H9 (cell line): ENCODE measurements around the gene PPP1CB. TPM values are rescaled to one million over a fixed set of nuclear protein-coding genes. Genes with fewer than 3 reads are reported as not detected.

Source experiments
- DNase-seq: peaks from one replicate; pipeline ENCODE4 v3.0.0-alpha.2; 2017
- H2AFZ ChIP-seq: one replicate; pipeline ENCODE4 v1.6.1; 2013; ENCODE audit warnings: mild to moderate bottlenecking, low read length, control low read depth, moderate library complexity
- H2AK5ac ChIP-seq: 2 replicates; pipeline ENCODE4 v1.6.1; 2013; ENCODE audit warnings: low read length, control low read depth, mixed read lengths; ENCODE audit not compliant: insufficient read length
- H2BK120ac ChIP-seq: one replicate; pipeline ENCODE4 v1.6.1; 2013; ENCODE audit warnings: low read depth, mild to moderate bottlenecking, low read length, control low read depth, inconsistent platforms; ENCODE audit not compliant: poor library complexity, severe bottlenecking
- H2BK12ac ChIP-seq: 2 replicates; pipeline ENCODE4 v1.6.1; 2013; ENCODE audit warnings: low read length, control low read depth, mixed read lengths, low read depth; ENCODE audit not compliant: insufficient read length
- H2BK15ac ChIP-seq: 2 replicates; pipeline ENCODE4 v1.6.1; 2013; ENCODE audit warnings: low read depth, low read length, control low read depth
- H2BK20ac ChIP-seq: one replicate; pipeline ENCODE4 v1.6.1; 2013; ENCODE audit warnings: low read depth, mild to moderate bottlenecking, low read length, control low read depth, inconsistent platforms; ENCODE audit not compliant: poor library complexity, severe bottlenecking
- H2BK5ac ChIP-seq: 2 replicates; pipeline ENCODE4 v1.6.1; 2013; ENCODE audit warnings: low read length, control low read depth, mixed read lengths; ENCODE audit not compliant: insufficient read length
- H3K14ac ChIP-seq: 2 replicates; pipeline ENCODE4 v1.6.1; 2013; ENCODE audit warnings: low read length, control low read depth; ENCODE audit not compliant: insufficient read depth
- H3K18ac ChIP-seq: 2 replicates; pipeline ENCODE4 v1.6.1; 2013; ENCODE audit warnings: low read depth, mild to moderate bottlenecking, mixed read lengths, low read length, control low read depth; ENCODE audit not compliant: insufficient read length
- H3K23ac ChIP-seq: 2 replicates; pipeline ENCODE4 v1.6.1; 2013; ENCODE audit warnings: low read length, control low read depth, mixed read lengths, low read depth; ENCODE audit not compliant: insufficient read length
- H3K23me2 ChIP-seq: 2 replicates; pipeline ENCODE4 v1.6.1; 2013; ENCODE audit warnings: low read depth, mild to moderate bottlenecking, mixed read lengths, low read length, control low read depth; ENCODE audit not compliant: insufficient read length, poor library complexity, severe bottlenecking
- H3K27ac ChIP-seq: 2 replicates; pipeline ENCODE4 v1.5.1; 2013; ENCODE audit warnings: low read length, control low read depth, mixed read lengths, low read depth; ENCODE audit not compliant: insufficient read length
- H3K27me3 ChIP-seq: 2 replicates; pipeline ENCODE4 v1.6.1; 2013; ENCODE audit warnings: low read length, control low read depth, inconsistent platforms; ENCODE audit not compliant: insufficient read depth
- H3K4ac ChIP-seq: 2 replicates; pipeline ENCODE4 v1.6.1; 2013; ENCODE audit warnings: low read depth, mild to moderate bottlenecking, control low read depth, inconsistent platforms, low read length, moderate library complexity
- H3K4me1 ChIP-seq: 2 replicates; pipeline ENCODE4 v1.6.1; 2013; ENCODE audit warnings: low read length, control low read depth, inconsistent platforms; ENCODE audit not compliant: insufficient read depth
- H3K4me2 ChIP-seq: 2 replicates; pipeline ENCODE4 v1.6.1; 2013; ENCODE audit warnings: low read length, control low read depth, mixed read lengths; ENCODE audit not compliant: insufficient read length, insufficient read depth
- H3K56ac ChIP-seq: 2 replicates; pipeline ENCODE4 v1.6.1; 2013; ENCODE audit warnings: low read depth, mild to moderate bottlenecking, mixed read lengths, low read length, control low read depth; ENCODE audit not compliant: insufficient read length
- H3K79me1 ChIP-seq: 2 replicates; pipeline ENCODE4 v1.6.1; 2013; ENCODE audit warnings: low read depth, mild to moderate bottlenecking, moderate library complexity, low read length, control low read depth, inconsistent platforms; ENCODE audit not compliant: insufficient read depth, poor library complexity, severe bottlenecking
- H3K79me2 ChIP-seq: 2 replicates; pipeline ENCODE4 v1.6.1; 2013; ENCODE audit warnings: low read length, control low read depth, inconsistent platforms; ENCODE audit not compliant: insufficient read depth
- H3K9ac ChIP-seq: 2 replicates; pipeline ENCODE4 v1.6.1; 2013; ENCODE audit warnings: low read length, control low read depth, mixed read lengths; ENCODE audit not compliant: insufficient read length; ENCODE audit errors: extremely low read depth
- H3K9me3 ChIP-seq: one replicate; pipeline ENCODE4 v1.6.1; 2013; ENCODE audit warnings: low read depth, low read length, inconsistent platforms; ENCODE audit not compliant: control insufficient read depth
- H3T11ph ChIP-seq: one replicate; pipeline ENCODE4 v1.6.1; 2013; ENCODE audit warnings: mild to moderate bottlenecking, low read length, control low read depth, inconsistent platforms
- H4K20me1 ChIP-seq: one replicate; pipeline ENCODE4 v1.6.1; 2013; ENCODE audit not compliant: control insufficient read depth, insufficient read length, insufficient read depth
- H4K5ac ChIP-seq: 2 replicates; pipeline ENCODE4 v1.6.1; 2013; ENCODE audit warnings: low read depth, mild to moderate bottlenecking, mixed read lengths, low read length, control low read depth; ENCODE audit not compliant: insufficient read length
- H4K8ac ChIP-seq: replicated peaks from 2 replicates; pipeline ENCODE4 v1.6.1; 2013; ENCODE audit warnings: low read length, control low read depth, mixed read lengths, low read depth; ENCODE audit not compliant: insufficient read length
- H4K91ac ChIP-seq: 2 replicates; pipeline ENCODE4 v1.6.1; 2013; ENCODE audit warnings: low read depth, mild to moderate bottlenecking, moderate library complexity, mixed read lengths, low read length, control low read depth; ENCODE audit not compliant: insufficient read length
- H3K27ac Mint-ChIP-seq, 3 experiments: 2 replicates in 2 of 3; 3 replicates in 1 of 3; pipeline ENCODE4 v1.8.0; 2020 to 2021; ENCODE audit warnings: mixed read lengths in 3 of 3, mild to moderate bottlenecking in 1 of 3, moderate library complexity in 1 of 3
- H3K27me3 Mint-ChIP-seq: 2 replicates; pipeline ENCODE4 v1.8.0; 2021; ENCODE audit warnings: low read depth, mild to moderate bottlenecking, moderate library complexity, mixed read lengths
- H3K36me3 Mint-ChIP-seq, 3 experiments: 2 replicates in 2 of 3; 3 replicates in 1 of 3; pipeline ENCODE4 v1.8.0; 2020 to 2021; ENCODE audit warnings: low read depth in 3 of 3, mixed read lengths in 3 of 3; ENCODE audit not compliant: insufficient read depth in 1 of 3
- H3K4me1 Mint-ChIP-seq, 2 experiments: 2 replicates each; pipeline ENCODE4 v1.8.0; 2020; ENCODE audit warnings: mixed read lengths in 2 of 2
- H3K4me3 Mint-ChIP-seq, 2 experiments: 2 replicates in 1 of 2; 3 replicates in 1 of 2; pipeline ENCODE4 v1.8.0; 2020 to 2021; ENCODE audit warnings: mild to moderate bottlenecking in 2 of 2, mixed read lengths in 2 of 2, moderate library complexity in 1 of 2
- H3K9me3 Mint-ChIP-seq, 2 experiments: 2 replicates in 1 of 2; 3 replicates in 1 of 2; pipeline ENCODE4 v1.8.0; 2020; ENCODE audit warnings: mild to moderate bottlenecking in 2 of 2, mixed read lengths in 2 of 2, moderate library complexity in 1 of 2
- WGBS: extraction: QIAGEN DNeasy Blood & Tissue Kit; methylation state at CpG from one replicate; pipeline ENCODE4 v1.1.7; 2013; ENCODE audit warnings: missing lambda C conversion rate, low lambda C conversion rate, mixed read lengths; ENCODE audit not compliant: insufficient read length; ENCODE audit errors: extremely low coverage; 5-methylcytosine and 5-hydroxymethylcytosine counted together
- total RNA-seq: library from RNA; stranded (reverse); gene quantifications from 2 replicates; pipeline ENCODE4 v1.2.1, GENCODE V29; 2021
- TF ChIP-seq, protein P1 (sequence below): fragments of 200-600 bp; sonication (generic); conservative IDR thresholded peaks from 3 replicates; pipeline ENCODE4 v1.8.0; 2021; ENCODE audit warnings: antibody characterized with exemption, mild to moderate bottlenecking

PPP1CB gene
- total RNA-seq, 1 experiment from 2014 or later, result 184 TPM

DNA sequence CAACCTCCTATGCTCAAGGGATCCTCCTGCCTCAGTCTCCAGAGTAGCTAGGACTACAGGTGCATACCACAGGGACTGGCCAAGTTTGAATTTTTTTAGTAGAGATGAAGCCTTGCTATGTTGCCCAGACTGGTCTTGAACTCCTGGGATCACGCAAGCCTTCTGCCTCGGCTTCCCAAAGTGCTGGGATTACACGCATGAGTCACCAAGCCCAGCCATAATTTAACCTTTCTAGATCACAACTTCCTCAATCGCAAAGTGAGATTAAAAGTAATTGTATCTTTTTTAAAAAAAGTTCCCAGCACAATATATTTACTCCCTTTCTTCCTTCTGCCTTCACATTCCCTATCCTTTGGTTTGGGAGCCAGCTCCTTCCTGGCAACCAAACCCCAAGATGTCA is 5.8 kb upstream of the PPP1CB start:
- Histone ChIP-seq H3K27me3 (no peaks in the 10 kb centered on the region), H2AK5ac (no peak overlapping the region), H3K4me2 (no peak overlapping the region), H3K14ac (no peak overlapping the region), H3K79me1 (no peaks in the 10 kb centered on the region), H2AFZ (no peak overlapping the region), H3T11ph (no peak overlapping the region), H3K56ac (no peak overlapping the region), H4K8ac (no peak overlapping the region), H4K91ac (no peak overlapping the region), H3K79me2 (no peaks in the 10 kb centered on the region), H3K23me2 (no peaks in the 10 kb centered on the region), H2BK5ac (no peak overlapping the region), H2BK12ac (no peak overlapping the region), H2BK15ac (no peak overlapping the region), H4K20me1 (no peaks in the 10 kb centered on the region), H3K4ac (no peak overlapping the region), H3K9me3 (no peaks in the 10 kb centered on the region), H3K9ac (no peak overlapping the region), H3K18ac (no peak overlapping the region), H3K23ac (no peak overlapping the region), H2BK120ac (no peak overlapping the region), H3K27ac (no peak overlapping the region), H3K4me1 (no peaks in the 10 kb centered on the region), H4K5ac (no peak overlapping the region), H2BK20ac (no peak overlapping the region)
- TF ChIP-seq, protein P1, sequence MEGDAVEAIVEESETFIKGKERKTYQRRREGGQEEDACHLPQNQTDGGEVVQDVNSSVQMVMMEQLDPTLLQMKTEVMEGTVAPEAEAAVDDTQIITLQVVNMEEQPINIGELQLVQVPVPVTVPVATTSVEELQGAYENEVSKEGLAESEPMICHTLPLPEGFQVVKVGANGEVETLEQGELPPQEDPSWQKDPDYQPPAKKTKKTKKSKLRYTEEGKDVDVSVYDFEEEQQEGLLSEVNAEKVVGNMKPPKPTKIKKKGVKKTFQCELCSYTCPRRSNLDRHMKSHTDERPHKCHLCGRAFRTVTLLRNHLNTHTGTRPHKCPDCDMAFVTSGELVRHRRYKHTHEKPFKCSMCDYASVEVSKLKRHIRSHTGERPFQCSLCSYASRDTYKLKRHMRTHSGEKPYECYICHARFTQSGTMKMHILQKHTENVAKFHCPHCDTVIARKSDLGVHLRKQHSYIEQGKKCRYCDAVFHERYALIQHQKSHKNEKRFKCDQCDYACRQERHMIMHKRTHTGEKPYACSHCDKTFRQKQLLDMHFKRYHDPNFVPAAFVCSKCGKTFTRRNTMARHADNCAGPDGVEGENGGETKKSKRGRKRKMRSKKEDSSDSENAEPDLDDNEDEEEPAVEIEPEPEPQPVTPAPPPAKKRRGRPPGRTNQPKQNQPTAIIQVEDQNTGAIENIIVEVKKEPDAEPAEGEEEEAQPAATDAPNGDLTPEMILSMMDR, result no peak
- H3K27ac Mint-ChIP-seq, result no peak overlapping the region
- peaks cover 1% of the 10 kb centered on the region; the same call in 1 of the 2 replicates for H3K27me3 Mint-ChIP-seq
- no peak for DNase-seq
- no CpG with 5 or more reads among the region's 4 CpGs for WGBS
- H3K9me3 Mint-ChIP-seq, result no peaks in the 10 kb centered on the region
- H3K4me3 Mint-ChIP-seq, result no peak overlapping the region; a peak in 1 of 5 replicates
- H3K36me3 Mint-ChIP-seq, result no peaks in the 10 kb centered on the region
- peaks cover 8 to 10% of the 10 kb centered on the region in 2 experiments; a peak in 3 of 4 replicates for H3K4me1 Mint-ChIP-seq
